ENCODE measurements around the gene OASL.

The OASL gene, protein sequence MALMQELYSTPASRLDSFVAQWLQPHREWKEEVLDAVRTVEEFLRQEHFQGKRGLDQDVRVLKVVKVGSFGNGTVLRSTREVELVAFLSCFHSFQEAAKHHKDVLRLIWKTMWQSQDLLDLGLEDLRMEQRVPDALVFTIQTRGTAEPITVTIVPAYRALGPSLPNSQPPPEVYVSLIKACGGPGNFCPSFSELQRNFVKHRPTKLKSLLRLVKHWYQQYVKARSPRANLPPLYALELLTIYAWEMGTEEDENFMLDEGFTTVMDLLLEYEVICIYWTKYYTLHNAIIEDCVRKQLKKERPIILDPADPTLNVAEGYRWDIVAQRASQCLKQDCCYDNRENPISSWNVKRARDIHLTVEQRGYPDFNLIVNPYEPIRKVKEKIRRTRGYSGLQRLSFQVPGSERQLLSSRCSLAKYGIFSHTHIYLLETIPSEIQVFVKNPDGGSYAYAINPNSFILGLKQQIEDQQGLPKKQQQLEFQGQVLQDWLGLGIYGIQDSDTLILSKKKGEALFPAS

DNA sequence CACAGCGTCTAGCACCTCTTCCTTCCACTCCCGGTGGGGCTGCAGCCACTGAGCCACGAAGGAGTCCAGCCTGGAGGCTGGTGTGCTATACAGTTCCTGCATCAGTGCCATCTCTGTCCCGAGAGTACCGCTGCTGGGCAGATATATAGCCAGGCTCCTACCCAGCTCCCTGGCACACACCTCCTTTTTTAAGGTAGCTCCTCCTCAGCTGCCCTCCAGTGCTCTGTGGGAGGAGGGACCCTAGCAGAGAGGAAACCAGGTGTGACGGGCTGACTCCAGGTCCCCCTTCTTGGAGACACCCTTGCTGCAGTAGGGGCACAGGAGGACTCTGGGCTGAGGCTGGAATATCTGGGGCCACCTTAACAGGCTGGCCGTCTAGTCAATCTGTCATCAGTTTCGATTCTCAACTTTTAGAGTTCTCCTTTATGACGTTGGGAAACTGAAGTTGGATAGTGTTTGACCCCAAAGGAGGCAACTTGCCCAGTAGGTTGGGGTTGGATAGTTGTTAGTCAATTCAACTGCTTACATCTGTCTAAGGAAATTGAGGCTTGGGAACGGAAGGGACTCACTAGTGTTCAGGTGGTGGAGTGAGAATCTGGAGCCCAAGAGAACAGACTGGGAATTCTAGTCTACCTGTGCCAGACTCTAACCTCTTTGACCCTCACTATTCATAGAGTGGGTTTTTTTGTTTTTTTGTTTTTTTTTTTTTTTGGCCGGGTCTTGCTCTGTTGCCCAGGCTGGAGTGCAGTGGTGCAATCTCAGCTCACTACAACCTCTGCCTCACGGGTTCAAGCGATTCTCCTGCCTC is at the start of gene OASL:
OASL (minus strand) TSS at position 386 of the 808 bp plus-strand sequence; CDS start at position 111, 275 bp downstream.
- H3K27ac ChIP-seq, result peak within 1 kb of the TSS in 6 of 11 experiments; percentile 15 to 79 (median 68); a peak in 12 of 22 replicates
- peak within 1 kb of the TSS in 8 of 11 experiments; percentile 26 to 66 (median 52); a peak in 9 of 22 replicates for H3K9ac ChIP-seq
- no peak for TF ChIP-seq Cebpa-rat (IDR thresholded peaks at IDR 0.05)
- H3K36me3 ChIP-seq, result no peaks in the 10 kb centered on the region
- H3K4me2 ChIP-seq, result peak within 1 kb of the TSS; percentile 48 to 89 (median 73)
- H3K9me3 ChIP-seq (replicated peaks in 1 of 11), result no peaks in the 10 kb centered on the region
- peaks cover 27 to 53% (median 38%) of the 10 kb centered on the region in 10 experiments for H3K4me1 ChIP-seq
- peak within 1 kb of the TSS in 6 of 10 experiments; percentile 26 to 66 (median 52); a peak in 12 of 20 replicates for H3K4me3 ChIP-seq
- H4K20me1 ChIP-seq, result no peaks in the 10 kb centered on the region
- H3K27me3 ChIP-seq, result no peaks in the 10 kb centered on the region; a peak in 1 of 22 replicates

DNA sequence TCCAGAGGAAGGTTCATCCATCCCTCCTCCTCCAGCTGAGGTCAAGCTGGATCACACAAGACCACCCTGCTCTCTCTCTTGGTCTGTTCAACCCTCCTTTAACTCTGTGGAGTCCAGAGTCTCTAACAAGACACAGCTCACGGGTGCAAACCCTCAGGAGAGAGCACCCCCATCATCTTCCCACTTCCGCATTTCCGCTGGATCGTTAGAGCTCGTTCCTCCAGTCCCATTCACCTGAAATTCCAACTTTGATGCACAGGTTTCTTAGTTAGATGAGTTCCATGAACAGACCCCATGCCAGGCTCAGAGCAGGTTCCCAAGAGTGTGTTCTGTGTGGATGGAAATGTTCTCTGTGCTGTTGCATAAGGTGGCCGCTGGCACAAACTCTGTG is 49.1 kb upstream of the OASL start:
- H3K9ac ChIP-seq, result peak overlapping the region in 1 of 11 experiments; percentile 57; a peak in 3 of 22 replicates

DNA sequence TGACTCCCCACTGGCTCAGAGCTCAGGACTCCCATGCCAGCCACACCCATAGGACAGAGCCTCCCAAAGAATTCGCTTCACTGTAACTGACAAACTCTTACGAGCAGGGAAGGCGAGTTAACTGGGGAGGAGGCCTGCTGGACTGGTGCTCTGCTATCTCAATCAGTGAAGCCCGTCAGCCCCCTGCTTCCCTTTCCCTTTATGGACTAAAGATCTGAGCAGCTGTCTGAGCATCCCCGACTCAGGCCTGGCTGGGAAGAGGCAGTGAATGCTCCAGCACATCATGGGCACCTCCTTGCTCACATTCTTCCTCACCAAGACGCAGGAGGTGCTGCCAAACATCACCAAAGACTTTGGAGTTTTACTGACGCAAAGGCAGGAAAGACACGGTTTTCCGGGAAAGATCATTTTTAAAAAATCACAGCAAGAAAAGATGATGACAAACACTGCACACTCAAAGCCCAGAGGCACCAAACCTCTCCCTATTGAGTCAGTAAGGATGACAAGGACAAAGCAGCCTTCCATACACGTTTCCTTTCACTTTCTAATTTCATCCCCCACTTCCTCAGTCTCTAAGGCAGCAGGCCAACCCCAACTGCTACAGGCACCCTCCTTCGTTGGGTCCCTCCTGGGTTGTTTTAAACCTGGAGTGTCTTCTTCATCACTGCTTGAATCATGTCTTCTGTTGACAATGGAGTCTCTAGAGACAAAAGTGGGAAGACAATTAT is 48.6 kb upstream of the OASL start:
- H3K27me3 ChIP-seq, result no peaks in the 10 kb centered on the region
- H3K4me1 ChIP-seq, result peaks cover 22 to 46% (median 34%) of the 10 kb centered on the region in 10 experiments
- H3K4me2 ChIP-seq, result peak overlapping the region; percentile 50 to 78 (median 69)
- H3K27ac ChIP-seq, result peak overlapping the region in 9 of 11 experiments; percentile 18 to 77 (median 72); a peak in 17 of 22 replicates
- H4K20me1 ChIP-seq, result no peaks in the 10 kb centered on the region
- TF ChIP-seq Cebpa-rat (IDR thresholded peaks at IDR 0.05), result no peak
- no peaks in the 10 kb centered on the region for H3K9me3 ChIP-seq (replicated peaks in 1 of 11)
- H3K36me3 ChIP-seq, result no peaks in the 10 kb centered on the region
- no peak overlapping the region for H3K4me3 ChIP-seq
- peak overlapping the region in 8 of 11 experiments; percentile 22 to 57 (median 52); a peak in 14 of 22 replicates for H3K9ac ChIP-seq

More for the DNA sequence above, 49.1 kb upstream of the OASL start:
- H3K4me2 ChIP-seq, result peak overlapping the region; percentile 50 to 78 (median 69)
- H3K4me1 ChIP-seq, result peaks cover 22 to 50% (median 38%) of the 10 kb centered on the region in 10 experiments
- no peak for TF ChIP-seq Cebpa-rat (IDR thresholded peaks at IDR 0.05)
- no peak overlapping the region for H3K4me3 ChIP-seq
- peaks cover 0 to 4% (median under 1%) of the 10 kb centered on the region in 11 experiments; a peak in 13 of 22 replicates for H3K9me3 ChIP-seq (replicated peaks in 1 of 11)
- no peaks in the 10 kb centered on the region for H4K20me1 ChIP-seq
- H3K27me3 ChIP-seq, result no peaks in the 10 kb centered on the region
- H3K27ac ChIP-seq, result peak overlapping the region in 9 of 11 experiments; percentile 18 to 77 (median 72); a peak in 17 of 22 replicates
- H3K36me3 ChIP-seq, result no peaks in the 10 kb centered on the region

DNA sequence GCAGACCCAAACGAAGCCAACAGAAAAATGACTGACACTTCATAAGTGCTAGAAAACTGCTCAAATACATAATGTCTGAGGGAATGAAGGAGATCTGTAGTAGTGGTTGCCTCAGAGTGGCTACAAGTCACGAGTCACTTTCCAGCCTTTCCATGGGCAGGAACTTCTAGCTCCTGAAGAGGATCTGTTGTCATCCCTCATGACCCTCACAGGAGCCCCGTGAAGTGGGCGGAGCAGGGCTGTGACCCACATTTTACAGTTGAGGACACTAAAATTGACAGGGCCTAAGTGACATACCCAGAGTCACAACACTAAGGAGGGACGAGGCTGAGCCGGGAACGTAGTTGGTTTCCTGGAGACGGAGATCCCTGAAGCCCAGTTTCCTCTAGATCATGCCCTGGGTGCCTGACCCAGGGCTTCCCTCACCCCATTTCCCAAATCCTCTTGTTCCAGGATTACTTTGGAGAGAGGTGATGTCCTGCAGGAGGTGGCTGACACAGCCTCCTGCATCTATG is 47.8 kb upstream of the OASL start:
- no peak for TF ChIP-seq Cebpa-rat (IDR thresholded peaks at IDR 0.05)
- Histone ChIP-seq H3K27me3 (no peaks in the 10 kb centered on the region), H3K4me2 (peak overlapping the region; percentile 50 to 78 (median 69)), H3K9ac (peak overlapping the region in 3 of 11 experiments; percentile 38 to 57 (median 53); a peak in 4 of 22 replicates), H3K4me1 (peaks cover 22 to 38% (median 26%) of the 10 kb centered on the region in 10 experiments), H3K9me3 (replicated peaks in 1 of 11) (no peaks in the 10 kb centered on the region), H3K27ac (peak overlapping the region in 9 of 11 experiments; percentile 18 to 77 (median 72); a peak in 16 of 22 replicates), H3K36me3 (no peaks in the 10 kb centered on the region), H3K4me3 (no peak overlapping the region), H4K20me1 (no peaks in the 10 kb centered on the region)

DNA sequence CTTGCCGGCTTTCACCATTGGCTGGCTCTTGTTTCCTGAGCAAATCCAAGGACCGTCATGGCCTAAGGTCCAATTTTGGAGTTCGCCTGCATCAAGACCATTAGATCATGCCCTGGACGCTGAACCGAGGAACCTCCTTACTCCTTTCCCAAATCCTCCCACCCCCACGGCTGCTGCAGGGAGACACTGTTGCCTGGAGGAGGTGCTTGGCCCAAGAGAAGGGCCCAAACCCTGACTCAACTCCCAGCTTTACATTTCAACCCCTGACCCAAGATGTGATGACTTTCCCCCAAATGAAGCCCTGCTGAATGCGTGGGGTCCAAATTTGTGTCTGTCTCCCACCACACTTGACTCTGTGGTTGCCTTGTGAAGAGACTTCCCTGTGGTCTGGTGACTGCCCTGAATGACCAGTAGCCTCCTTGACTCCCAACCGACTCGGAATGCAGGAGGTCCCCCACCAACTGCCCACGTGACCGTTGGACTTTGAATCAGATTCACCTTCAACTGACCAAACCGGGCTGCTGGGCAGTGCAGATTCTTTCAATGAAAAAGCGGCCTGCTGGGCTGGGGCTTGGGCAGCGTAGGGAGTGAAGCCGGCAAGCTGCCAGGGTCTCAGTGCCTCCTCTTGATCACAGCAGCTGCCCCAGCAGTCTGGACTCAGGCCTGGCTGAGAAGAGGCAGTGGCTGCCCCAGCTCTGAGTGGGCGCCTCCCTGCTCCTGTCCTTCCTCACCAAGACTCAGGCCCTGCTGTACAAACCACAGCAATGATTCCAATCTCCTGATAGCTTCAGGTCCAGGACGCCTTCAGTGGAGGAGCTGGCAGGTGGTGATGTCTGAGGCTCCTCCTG is 46.7 kb upstream of the OASL start:
- Histone ChIP-seq H4K20me1 (no peaks in the 10 kb centered on the region), H3K4me2 (peak overlapping the region in 2 of 11 experiments; percentile 61 to 66; a peak in 1 of 22 replicates), H3K36me3 (no peaks in the 10 kb centered on the region), H3K9ac (no peak overlapping the region), H3K4me3 (no peak overlapping the region), H3K27me3 (no peaks in the 10 kb centered on the region), H3K9me3 (replicated peaks in 1 of 11) (no peaks in the 10 kb centered on the region), H3K27ac (no peak overlapping the region), H3K4me1 (peaks cover 21 to 37% (median 25%) of the 10 kb centered on the region in 10 experiments)
- no peak for TF ChIP-seq Cebpa-rat (IDR thresholded peaks at IDR 0.05)

DNA sequence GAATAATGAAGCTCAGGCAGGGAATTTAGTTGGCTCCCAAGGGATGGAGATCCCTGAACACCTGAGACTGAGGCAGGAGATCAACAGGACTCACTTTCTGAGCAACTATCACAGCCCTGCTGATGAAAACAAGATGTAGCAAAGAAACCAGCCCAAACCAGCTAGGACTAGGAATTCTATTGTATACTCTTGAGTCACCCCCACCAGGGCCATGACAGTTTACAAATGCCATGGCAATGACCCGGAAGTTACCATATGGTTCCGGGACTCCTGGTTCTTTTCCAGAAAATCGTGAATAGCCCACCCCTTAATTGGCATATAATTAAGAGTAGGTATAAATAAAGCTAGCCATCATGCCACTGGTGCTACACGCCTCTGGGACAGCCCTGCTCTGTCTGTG is 46.0 kb upstream of the OASL start:
- Histone ChIP-seq H3K4me1 (peaks cover 21 to 37% (median 25%) of the 10 kb centered on the region in 10 experiments), H3K4me3 (no peak overlapping the region), H3K36me3 (no peaks in the 10 kb centered on the region), H3K27me3 (no peaks in the 10 kb centered on the region), H3K27ac (no peak overlapping the region), H4K20me1 (no peaks in the 10 kb centered on the region), H3K4me2 (no peak overlapping the region), H3K9me3 (replicated peaks in 1 of 11) (no peaks in the 10 kb centered on the region), H3K9ac (no peak overlapping the region)
- no peak for TF ChIP-seq Cebpa-rat (IDR thresholded peaks at IDR 0.05)

DNA sequence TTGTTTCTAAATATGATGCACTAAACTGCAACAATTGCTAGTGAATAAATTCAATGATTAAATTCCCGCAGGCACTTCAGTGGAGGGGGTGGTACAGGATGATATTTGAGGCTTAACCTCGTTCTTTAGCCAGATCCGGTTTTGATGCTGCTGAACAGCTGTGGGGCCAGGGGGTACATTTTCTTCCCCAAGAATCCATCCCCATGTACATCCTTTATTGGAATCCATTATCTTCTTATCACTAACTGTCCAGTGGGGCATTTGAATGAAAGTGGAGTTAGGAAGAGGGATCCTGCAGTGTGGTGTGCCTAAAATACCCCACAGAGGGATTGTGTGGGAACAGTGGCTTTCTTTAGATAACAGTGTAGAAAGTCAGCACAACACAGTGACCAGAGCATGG is 45.2 kb upstream of the OASL start:
- Histone ChIP-seq H3K9ac (no peak overlapping the region), H3K36me3 (no peaks in the 10 kb centered on the region), H3K4me1 (peaks cover 21 to 34% (median 25%) of the 10 kb centered on the region in 10 experiments), H3K4me2 (no peak overlapping the region), H3K27ac (no peak overlapping the region), H3K4me3 (no peak overlapping the region), H4K20me1 (no peaks in the 10 kb centered on the region), H3K9me3 (replicated peaks in 1 of 11) (no peaks in the 10 kb centered on the region), H3K27me3 (no peaks in the 10 kb centered on the region)
- no peak for TF ChIP-seq Cebpa-rat (IDR thresholded peaks at IDR 0.05)

Data from BLaER1 treated with 17β-estradiol and CSF1 and Interleukin-3, amounts not matched to agents 10 nM and 100 nM (cell line).